Limb (tissue), 2 donors: Measurements from ENCODE around the gene JAZF1.
A peak's percentile ranks its signal among the peaks of the same experiment; 100 is the strongest.
"Not testable (repeated sequence)": the region's sequence is repeated elsewhere in the genome, so short reads cannot be mapped to it uniquely, and the experiment has no call there.

Experiments used
- DNase-seq, 2 donors: peaks; one replicate each; pipeline ENCODE4 v3.0.0-alpha.2; 2016; ENCODE audit errors: extremely low spot score in 2 of 2

JAZF1 gene

DNA sequence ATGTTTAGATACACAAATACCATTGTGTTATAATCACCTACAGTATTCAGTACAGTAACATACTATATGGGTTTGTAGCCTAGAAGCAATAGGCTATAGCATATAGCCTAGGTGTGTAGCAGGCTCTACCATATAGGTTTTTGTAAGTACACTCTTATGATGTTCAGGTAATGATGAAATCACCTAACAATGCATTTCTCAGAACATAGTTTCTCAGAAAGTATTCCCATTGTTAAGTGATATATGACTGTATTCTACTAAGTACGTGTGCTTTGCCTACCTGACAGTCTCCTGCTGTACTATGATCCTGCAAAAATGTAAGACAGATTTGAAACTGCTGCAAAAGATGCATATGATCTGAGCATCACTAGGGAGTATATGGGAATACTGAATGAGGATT lies 137.9 kb downstream of the JAZF1 start:
- no peak for DNase-seq

DNA sequence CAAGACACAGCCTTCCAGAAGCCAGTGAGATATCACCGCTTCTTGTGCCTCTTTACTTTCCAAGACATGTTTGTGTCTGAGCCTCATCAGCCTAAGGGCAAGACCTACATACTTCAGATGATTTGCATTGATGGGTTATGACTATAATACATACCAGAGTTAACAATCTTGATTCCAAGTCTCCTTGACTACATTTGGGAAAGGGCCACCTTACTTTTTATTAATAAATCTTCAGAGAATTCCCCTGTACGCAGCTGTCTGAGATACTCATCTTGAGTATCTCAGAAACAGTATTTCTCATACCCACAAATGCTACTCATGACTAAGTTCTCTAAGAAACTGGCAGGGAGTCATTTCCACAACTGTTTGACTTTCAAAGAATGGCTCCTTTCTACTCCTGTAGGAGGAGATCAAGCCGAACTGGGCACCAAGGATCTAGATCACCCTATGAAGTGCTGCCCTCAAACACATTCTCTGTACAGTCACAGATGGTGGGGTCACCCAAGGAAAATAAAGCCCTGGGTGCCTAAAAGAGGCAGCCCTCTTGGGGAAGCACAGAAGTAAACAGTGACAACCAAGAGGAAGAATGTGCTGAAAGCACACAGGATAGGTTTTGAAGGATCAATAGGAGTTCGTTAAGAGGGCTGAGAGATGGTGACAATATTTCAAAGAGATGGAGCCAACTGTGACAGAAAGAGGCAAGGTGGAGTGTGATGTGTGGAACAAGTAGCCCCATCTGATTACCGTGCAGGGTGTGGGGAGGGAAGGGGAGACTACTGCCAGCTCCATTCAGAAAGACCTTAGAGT lies 138.9 kb downstream of the JAZF1 start:
- DNase-seq: no peak

DNA sequence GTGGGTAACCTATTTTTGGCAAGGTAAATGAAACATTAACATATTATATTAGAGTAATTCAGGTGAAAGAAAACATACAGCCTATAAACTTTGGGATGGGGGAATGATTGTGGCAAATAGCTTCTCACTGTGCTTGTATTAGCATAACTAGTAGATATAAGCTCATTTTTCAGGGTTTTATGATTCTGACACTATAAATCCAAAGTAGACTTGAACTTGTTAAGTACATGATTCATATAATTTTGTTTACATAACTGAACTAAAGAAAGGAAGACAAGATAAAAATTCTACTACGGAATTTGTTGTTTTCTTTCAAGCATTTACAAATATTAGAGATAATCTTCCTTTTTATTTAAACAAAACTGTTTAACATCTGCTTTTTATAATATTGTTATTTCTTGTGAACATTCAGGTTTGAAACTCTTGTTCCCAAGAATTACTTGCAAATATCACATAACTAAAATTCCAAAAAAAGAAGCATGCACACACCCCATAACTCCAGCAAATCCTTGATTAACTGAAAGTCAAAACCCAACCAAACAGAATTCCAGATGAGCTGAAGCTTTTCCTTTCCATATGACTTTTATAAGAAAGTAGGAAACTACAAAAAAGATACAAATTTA lies 142.3 kb downstream of the JAZF1 start:
- DNase-seq: no peak

DNA sequence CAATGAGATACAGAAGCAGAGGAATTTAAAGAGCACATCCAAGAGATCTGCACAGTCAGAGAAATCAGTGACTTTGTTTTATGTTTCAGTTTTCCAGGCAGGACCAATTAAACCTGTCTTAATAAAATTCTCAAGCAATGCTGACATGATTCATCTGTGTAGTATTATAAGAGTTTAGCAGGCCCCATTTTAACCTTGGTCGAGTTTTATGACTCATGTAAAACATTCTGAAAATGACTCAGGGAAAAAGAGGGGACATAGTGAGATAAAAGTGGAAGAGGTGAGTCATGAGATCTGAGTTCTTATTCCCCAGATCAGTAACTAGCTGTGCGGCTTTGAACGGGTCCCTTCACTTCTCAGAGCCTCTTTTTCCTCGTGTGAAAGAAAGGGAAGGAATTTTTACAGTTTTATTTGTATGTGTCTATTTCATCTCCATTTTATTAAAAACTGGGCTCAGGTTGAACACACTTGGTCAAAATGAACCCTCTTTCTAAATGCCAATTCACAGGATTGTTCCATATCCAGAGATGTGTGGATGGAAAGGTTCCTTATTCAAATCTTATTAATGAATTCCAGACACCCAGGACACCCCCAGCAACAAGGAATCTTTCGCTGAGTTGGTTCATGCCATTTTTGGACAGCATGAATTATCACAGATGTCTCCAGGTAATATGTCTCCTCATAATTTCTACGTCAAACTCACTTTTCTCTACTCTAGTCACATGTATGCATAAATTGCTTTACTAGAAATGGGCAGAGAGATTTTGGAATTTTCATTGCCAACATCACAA lies 143.2 kb downstream of the JAZF1 start:
- DNase-seq: no peak

DNA sequence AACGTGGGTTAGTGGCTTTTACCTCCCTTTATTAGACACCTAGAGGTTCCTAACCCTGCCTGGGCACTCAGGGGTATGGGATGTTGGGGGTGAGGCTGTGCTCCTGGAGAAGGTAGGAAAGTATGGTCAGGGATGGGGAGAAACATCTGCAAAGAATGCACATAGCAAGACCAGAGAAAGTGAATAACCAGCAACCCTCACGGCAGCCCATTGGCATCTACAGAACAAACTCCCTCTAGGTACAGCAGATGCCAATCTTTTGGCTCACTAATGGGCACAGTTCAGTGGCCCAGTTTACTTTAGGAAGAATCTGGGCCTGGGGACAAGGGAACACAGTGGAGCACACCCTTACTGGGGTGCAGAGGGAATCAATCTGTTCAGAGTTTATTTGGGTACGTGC lies 143.9 kb downstream of the JAZF1 start:
- no peak for DNase-seq

DNA sequence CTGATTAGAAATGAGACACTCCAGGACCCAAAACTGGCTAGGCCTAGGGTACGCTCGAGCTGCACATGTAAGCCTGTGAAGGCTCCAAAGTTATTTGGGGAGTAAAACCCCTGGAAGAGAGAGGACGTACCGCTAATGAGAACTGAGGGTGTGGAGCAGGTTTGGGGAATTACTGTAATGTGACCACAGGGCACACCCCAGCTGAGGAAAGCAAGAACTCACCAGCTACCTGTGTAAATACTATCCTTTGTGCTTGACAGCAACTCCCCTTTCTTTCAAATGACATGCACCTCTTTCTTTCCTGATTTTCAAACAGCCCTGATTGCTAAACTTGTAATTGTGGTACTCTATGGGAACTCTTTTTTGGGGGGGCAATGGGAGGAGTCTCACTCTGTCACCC lies 147.2 kb downstream of the JAZF1 start:
- no peak for DNase-seq

DNA sequence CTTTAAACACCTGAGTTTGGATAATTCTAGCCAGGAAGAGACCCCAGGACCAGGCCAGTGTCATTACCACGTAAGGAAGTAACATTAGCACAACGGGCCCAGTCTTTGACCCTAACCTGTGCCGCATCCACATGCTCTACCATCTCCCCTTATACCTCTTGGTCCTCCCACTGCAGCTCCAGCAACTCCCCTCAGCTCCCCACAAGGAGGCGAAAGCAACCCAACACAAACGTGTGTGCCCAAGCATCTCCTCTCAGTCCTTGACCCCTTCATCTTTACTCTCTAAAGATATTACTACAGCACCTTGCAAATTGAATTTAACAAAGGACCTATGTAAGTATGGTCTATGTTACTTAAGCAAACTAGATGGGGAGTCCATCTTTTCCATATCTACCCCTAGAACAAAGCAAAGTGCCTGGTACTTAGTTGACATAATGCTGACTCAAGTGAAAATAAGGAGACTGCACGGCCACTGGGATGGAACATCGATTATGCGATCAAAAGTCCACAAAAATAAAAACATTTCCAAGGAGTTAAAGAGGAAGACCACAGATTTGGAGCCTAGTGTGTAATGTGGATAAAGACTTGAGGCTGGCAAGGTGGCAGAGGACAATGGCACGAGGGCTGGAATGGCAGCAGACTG lies 147.7 kb downstream of the JAZF1 start:
- DNase-seq: no peak

DNA sequence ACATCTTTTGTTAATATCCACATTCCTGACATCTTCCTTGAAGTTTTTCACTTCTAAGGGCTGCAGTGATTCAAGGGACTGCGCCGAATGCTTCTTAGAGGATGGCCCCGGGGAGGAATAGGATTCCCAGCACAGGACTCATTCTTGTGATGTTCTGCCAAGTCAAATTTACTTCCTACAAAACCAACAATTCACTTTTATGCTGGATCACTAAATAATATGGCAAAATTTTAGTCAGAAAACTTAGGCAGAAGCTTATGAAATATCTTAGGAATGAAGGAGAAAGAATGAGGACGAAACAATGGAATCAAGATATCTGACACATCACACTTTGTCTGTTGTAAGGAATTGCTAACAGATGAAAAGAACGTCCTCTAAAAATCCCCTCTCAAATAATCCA lies 151.5 kb downstream of the JAZF1 start:
- no peak for DNase-seq

DNA sequence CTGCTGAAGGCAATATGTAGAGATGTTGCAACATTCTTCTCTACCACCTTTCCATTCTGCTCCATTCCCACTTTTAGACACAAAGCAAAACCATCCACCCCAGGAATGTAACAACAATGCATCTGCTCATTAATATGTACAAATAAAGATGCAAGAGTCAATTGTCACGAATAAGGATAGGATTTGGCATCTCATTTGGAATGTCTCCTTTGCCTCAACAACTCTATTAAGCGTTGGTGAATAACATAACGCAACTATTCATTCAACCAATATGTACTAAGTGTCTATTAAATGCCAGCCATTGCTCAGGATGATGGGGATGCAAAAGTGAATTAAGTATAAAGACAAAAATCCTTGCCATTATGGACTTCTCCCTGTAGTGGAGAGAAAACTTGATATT lies 152.1 kb downstream of the JAZF1 start:
- no peak for DNase-seq

DNA sequence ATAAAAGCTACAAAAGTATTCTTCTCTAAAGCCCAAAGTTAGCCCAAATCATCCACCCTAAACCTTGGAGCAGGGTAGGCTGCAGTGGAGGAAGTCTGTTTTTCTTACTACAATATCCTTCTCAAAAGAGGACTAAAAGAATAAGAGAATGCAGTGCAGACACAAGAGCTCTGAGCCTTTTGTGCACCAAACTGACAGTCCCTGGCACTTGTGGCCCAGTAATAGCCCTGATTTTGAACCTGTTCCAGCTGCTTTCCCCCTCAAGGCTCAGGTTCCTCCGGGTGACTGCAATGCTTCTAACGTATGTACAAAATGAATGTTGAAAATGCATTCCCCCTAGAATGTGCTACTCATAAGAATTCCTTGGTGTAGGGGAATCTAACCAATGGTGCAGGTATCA lies 154.4 kb downstream of the JAZF1 start:
- DNase-seq: no peak

DNA sequence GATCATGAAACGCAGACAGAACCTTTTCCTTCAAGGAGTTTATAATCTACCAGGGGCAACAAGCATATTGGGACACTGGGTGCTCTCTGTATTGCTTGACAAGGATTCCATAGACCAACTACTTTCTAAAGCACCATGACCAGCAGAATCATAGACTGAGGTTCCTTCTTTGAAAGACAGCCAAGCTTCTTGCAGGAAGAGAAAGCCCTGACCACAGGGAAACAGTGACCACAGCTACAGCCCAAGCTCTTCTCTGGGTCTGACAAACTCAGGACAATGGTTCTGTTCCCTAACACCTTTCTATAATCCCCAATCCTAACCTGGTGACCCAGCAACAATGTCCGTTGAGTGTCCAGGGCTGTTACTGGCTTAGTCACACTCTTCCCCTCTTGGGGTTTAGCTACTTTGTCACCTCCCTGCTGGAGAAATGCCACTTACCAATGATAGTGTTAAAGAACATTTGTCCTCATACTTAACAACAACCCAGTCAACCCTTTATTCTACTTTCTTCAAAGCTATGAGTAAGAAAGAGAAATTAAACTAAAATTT lies 155.7 kb downstream of the JAZF1 start:
- DNase-seq: no peak

DNA sequence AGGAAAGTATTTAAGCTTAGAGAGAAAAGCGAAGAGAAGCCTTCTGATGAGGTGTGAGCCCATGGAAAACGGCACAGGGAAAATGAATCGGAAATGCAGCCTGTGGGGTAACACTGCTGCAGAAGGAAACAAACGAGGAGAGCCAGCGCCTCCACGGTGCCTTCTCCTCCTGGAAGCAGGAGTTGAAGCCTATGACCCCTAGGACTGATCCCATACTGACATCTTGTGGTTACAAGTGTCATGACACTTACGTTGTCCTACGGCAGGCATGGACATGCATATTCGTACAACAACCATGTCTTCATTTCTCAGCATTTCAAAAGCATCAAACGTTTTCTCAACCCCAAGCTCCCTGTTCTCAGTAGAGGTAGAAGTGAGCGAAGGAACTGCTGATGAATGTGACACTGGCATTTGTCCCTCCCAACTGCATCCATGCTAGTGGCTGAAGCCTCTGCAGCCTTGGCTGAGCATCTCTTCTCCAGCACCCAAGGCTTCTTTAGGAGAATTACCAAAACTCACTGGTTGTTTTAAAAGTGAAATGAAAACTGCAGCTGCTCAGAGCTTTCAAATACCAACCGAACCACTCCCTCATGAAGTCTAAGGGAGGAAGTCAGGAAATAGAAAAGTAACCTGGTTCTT lies 160.2 kb downstream of the JAZF1 start:
- peak; percentile 67 to 83 for DNase-seq

DNA sequence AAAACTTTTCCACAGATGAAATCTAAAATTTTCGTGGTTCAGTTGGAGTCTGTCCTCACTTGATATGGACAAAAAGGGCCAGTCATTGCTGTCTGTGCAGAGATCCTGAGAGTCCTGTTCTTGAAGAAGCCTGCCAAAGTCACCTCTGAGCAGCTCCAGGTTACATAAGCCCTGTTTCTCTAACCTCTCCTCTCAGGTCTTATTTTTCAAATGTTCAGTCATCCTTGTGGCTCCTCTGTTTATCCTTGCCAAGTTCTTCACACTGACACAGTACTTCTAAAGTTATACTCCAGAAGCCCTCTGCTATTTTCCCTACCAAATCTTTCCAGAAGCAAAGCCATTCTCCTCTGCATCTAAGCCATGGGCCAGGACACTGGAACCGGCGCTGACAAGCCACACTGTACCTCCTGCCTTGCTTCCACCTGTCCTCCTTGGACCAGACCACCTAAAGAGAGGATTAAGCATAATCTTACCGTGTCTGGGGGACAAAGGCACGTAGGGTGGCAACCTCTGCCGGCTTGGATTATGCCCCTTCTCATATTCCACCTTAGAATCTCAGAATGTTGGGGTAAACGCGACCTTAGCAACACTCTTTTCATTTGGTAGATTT lies 161.6 kb downstream of the JAZF1 start:
- DNase-seq: no peak

DNA sequence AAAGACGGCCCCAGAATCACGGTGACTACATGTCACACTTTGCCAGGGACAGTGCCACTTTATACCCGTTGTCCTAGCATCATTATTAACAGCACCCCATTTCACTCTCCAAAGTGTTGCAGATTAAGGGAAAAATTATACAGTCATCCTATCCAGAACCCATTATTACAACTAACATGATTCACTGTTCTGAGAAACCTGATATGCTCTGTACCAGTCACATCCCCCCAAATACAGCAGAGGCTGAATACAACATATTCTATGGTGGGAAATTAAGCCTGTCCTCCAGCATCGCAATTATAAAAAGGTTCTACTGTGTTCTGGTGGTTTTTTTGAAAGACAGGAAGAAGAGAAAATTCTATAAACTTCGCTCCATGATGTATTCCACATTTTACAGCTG lies 162.1 kb downstream of the JAZF1 start:
- DNase-seq: no peak

DNA sequence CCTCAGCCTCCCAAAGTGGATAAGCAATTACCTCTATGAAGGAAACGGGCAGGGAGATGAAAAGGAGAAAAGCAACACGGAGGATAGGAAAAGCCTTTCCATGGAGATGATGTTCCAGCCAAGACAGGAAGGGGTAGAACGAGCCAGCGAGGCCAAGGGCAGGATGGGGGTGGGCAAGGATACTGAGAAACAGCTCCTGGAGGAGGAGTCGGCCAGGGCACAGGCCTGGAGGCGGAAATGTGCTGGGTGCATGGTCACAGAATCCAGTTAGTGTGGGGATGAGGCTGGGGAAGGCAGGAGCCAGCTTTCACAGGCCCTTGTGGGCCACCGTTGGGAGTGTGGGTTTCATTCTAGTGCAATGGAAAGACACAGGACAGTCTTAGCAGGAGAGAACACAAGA lies 162.6 kb downstream of the JAZF1 start:
- no peak for DNase-seq

DNA sequence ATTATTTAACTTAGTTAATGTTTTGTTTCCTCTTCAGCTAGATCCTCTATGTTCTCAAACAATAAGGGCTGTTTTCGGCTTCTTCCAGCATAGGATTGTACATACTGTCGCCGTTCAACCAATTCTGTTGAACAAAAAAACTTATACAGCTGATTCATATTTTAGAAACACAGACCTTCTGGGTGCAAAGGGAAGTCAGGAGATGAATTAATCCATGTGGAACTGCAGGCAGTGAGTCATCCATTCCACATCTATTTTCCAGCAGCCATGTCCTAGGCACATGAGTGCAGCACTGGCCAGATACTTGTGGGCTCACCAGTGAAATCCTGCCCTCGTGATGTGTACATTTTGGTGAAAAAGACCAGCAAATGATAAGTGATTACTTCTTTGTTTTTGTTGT lies 163.2 kb downstream of the JAZF1 start:
- DNase-seq: no peak

DNA sequence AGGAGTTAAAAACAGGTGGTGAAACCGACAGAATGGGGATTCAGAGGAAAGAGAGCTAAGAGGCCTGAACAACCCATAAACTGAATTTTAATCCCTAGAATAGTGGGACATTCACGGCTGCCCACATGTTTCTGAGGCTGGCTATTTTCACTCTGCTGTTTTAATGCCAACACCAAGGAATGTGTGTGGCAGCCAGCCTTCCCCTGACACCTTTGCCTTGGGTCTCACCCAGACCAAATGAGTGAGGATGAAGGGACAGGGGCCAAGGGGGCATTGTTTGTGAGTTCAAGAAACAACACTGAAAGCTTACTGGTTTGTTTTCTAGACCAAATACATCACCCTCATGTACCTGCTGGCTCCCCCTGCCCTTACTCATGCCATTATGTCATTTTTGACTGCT lies 164.3 kb downstream of the JAZF1 start:
- no peak for DNase-seq

DNA sequence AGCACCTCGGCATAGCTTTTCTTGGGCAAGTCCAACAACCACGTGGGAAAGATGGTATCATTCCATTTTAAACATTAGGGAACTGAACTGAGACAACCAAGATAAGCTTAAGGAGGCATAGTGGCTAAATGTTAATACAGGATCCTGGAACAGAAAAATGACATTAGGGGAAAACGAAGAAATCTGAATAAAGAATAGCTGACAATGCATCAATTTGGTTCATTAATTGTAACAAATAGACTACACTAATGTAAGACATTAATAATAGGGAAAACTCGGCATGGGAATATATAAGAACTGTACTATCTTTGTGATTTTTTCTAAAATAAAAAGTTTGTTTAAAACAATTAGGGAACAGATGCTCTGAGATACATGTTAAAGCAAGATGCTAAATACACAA lies 165.4 kb downstream of the JAZF1 start:
- no peak for DNase-seq

DNA sequence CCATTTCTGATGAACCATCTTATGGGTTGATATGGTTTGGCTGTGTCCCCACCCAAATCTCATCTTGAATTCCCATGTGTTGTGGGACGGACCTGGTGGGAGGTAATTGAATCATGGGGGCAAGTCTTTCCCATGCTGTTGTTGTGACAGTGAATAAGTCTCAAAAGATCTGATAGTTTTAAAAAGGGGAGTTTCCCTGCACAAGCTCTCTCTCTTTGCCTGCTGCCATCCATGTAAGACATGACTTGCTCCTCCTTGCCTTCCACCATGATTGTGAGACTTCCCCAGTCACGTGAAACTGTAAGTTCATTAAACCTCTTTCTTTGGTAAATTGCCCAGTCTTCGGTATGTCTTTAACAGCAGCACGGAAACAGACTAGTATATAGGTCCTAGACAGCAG lies 166.3 kb downstream of the JAZF1 start:
- DNase-seq: not testable (repeated sequence)

DNA sequence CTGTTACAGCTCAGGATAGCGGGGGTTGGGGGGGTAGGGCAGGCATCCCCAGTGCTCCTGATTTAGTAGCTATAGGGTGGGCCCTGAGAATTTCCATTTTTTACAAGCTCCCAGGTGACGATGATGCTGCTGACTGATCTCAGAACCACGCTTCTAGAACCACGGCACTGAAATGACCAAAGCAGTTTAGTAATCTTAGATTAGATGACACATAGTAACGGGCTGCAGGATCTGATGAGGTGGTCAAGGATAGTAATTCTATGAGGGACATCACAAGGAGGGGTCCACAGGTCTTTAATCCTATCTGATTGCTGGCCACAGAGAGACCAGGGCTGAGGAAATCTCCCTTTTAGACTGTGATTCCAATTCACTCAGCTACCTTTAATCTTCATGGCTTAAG lies 167.2 kb downstream of the JAZF1 start:
- DNase-seq: no peak

DNA sequence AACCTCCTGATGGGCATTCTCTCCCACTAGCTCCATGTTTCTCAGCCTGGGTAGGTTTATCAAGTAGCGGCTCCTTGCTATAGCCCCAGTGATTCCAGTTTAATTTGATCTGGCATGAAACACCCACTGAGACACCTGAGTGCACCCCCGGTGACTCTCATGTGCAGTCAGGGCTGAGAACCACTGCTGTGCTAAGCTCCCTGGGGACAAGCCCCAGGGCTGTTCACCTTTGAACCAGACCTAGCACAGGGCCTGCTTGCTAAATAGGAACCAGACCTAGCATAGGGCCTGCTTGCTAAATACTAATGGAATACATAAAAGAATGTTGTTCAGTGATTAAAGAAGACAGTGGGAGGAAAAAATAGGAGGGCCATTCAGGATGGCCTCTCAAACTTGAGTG lies 167.6 kb downstream of the JAZF1 start:
- no peak for DNase-seq
